K562 (cell line): ENCODE measurements around the gene XRCC5. TPM values are rescaled to one million over a fixed set of nuclear protein-coding genes. Genes with fewer than 3 reads are reported as not detected.

Experiments
- ATAC-seq: fragments of 200-7000 bp; cut with Tn5 transposase; 3 replicates; pipeline ENCODE4 v1.9.1; 2020; ENCODE audit warnings: moderate library complexity
- BruUV-seq: library from RNA; stranded (reverse); fragments of 400-500 nt; replicated peaks from 2 replicates; lab custom pipeline; 2021; lab: Mats Ljungman, UMichigan
- CTCF ChIA-PET: fragments of 300-600 bp; formaldehyde crosslinking; extraction: SDS; loops from one replicate; lab custom pipeline; 2021; ENCODE audit warnings: low intra/inter-chr PET ratio; lab: Yijun Ruan, JAX
- POLR2A ChIA-PET: fragments of 300-600, 350-650 bp; sonication (Branson Sonifier 250); formaldehyde crosslinking; extraction: SDS; loops from one replicate; lab custom pipeline; 2021; ENCODE audit warnings: antibody characterized with exemption, inconsistent platforms; lab: Yijun Ruan, JAX
- DNase-seq, 4 experiments: peaks; one replicate each; pipeline versions ENCODE4 v3.0.0 to v3.0.0-alpha.2; 2011 to 2018; ENCODE audit warnings: low spot score in 3 of 4, mixed read lengths in 3 of 4; ENCODE audit errors: extremely low read depth in 1 of 4
- FAIRE-seq: peaks from 2 replicates; lab custom pipeline; 2011; peaks lifted over from hg19 to GRCh38; lab: Jason Lieb, UNC
- H2AFZ ChIP-seq: 2 replicates; pipeline ENCODE4 v1.6.0; 2011; ENCODE audit warnings: low read depth, low read length, control low read depth, inconsistent platforms
- H3K27ac ChIP-seq: fragments of 200-600 bp; 3 replicates; pipeline ENCODE4 v1.8.0; 2011; ENCODE audit warnings: low read depth, mild to moderate bottlenecking, control low read depth, inconsistent platforms, low read length, moderate library complexity, mixed read lengths; ENCODE audit errors: extremely low read depth
- H3K27me3 ChIP-seq, 2 experiments: fragments of 300-600 bp in 1 of 2; 2 replicates in 1 of 2; 3 replicates in 1 of 2; pipeline versions ENCODE4 v1.6.0 to v1.8.0; 2011; ENCODE audit warnings: inconsistent platforms in 2 of 2, low read length in 2 of 2, mild to moderate bottlenecking in 1 of 2, mixed read lengths in 1 of 2, moderate library complexity in 1 of 2; ENCODE audit not compliant: control insufficient read depth in 2 of 2, insufficient read depth in 2 of 2
- H3K36me3 ChIP-seq: fragments of 300-600 bp; 3 replicates; pipeline ENCODE4 v1.8.0; 2011; ENCODE audit warnings: mild to moderate bottlenecking, low read length, inconsistent platforms; ENCODE audit not compliant: control insufficient read depth, insufficient read depth
- H3K4me1 ChIP-seq, 2 experiments: fragments of 200-600 bp in 1 of 2; replicated peaks in 1 of 2; 2 replicates in 1 of 2; 3 replicates in 1 of 2; pipeline versions ENCODE4 v1.5.1 to v1.8.0; 2011; ENCODE audit warnings: inconsistent platforms in 2 of 2, low read length in 2 of 2, mild to moderate bottlenecking in 1 of 2, mixed read lengths in 1 of 2, moderate library complexity in 1 of 2; ENCODE audit not compliant: control insufficient read depth in 2 of 2, insufficient read depth in 2 of 2
- H3K4me2 ChIP-seq: 2 replicates; pipeline ENCODE4 v1.6.1; 2011; ENCODE audit warnings: low read length, control low read depth, inconsistent platforms, mixed read lengths; ENCODE audit not compliant: insufficient read depth
- H3K4me3 ChIP-seq: fragments of 200-600 bp; sonication (generic), shearing (Covaris generic); 2 replicates; pipeline ENCODE4 v1.5.1; 2016; ENCODE audit warnings: control low read depth, inconsistent platforms
- H3K79me2 ChIP-seq: fragments of 200-600 bp; 3 replicates; pipeline ENCODE4 v1.8.0; 2011; ENCODE audit warnings: low read length, inconsistent platforms; ENCODE audit not compliant: control insufficient read depth, insufficient read depth
- H3K9ac ChIP-seq, 2 experiments: 2 replicates each; pipeline versions ENCODE4 v1.6.0 to v1.6.1; 2011; ENCODE audit warnings: low read depth in 2 of 2, low read length in 2 of 2, control low read depth in 1 of 2, inconsistent platforms in 1 of 2, mild to moderate bottlenecking in 1 of 2, mixed read lengths in 1 of 2; ENCODE audit not compliant: insufficient read depth in 1 of 2
- H3K9me1 ChIP-seq: one replicate; pipeline ENCODE4 v1.6.0; 2011; ENCODE audit warnings: inconsistent platforms, mild to moderate bottlenecking, low read length, moderate library complexity; ENCODE audit not compliant: control insufficient read depth, insufficient read depth
- H3K9me3 ChIP-seq: replicated peaks from 2 replicates; pipeline ENCODE4 v1.5.1; 2011; ENCODE audit warnings: low read depth, low read length, inconsistent platforms; ENCODE audit not compliant: control insufficient read depth, insufficient read depth
- H4K20me1 ChIP-seq: replicated peaks from 2 replicates; pipeline ENCODE4 v1.6.1; 2011; ENCODE audit warnings: low read length, inconsistent platforms, mixed read lengths; ENCODE audit not compliant: control insufficient read depth, insufficient read depth
- EGR1 ChIP-seq: fragments of 450-650 bp; conservative IDR thresholded peaks from 2 replicates; pipeline ENCODE4 v1.6.1; 2017; ENCODE audit warnings: mild to moderate bottlenecking
- HDAC8 ChIP-seq: fragments of 450-650 bp; IDR thresholded peaks from 2 replicates; pipeline ENCODE4 v1.6.1; 2016; ENCODE audit warnings: mild to moderate bottlenecking, missing genetic modification characterization, moderate library complexity, missing compliant biosample characterization
- WGBS: fragments of 100-300 bp; shearing (Covaris generic); methylation state at CpG from one replicate; pipeline ENCODE4 v1.1.6; 2016; ENCODE audit warnings: low coverage, mixed read lengths; ENCODE audit not compliant: insufficient coverage; ENCODE audit errors: missing lambda C conversion rate; 5-methylcytosine and 5-hydroxymethylcytosine counted together
- in situ Hi-C: fragments of 300-500 bp; cut with MboI; formaldehyde crosslinking; loops from 4 replicates; pipeline ENCODE4 v1.15.0; 2018; ENCODE audit warnings: inconsistent platforms, mixed read lengths
- intact Hi-C: fragments of 100-400 bp; cut with micrococcal nuclease; formaldehyde crosslinking; loops from 2 replicates; pipeline ENCODE4 v1.14.2; 2022
- polyA plus RNA-seq, 8 experiments: library from polyadenylated mRNA; depleted of rRNA in 4 of 8; stranded (reverse) in 5 of 8; unstranded in 3 of 8; fragments of >200 nt; fragmentation: Nextera tagmentation in 2 of 8; fragmentation: Illumina TruSeq in 1 of 8; extraction: Ambion mirVana in 2 of 8; extraction: Trizol in 1 of 8; gene quantifications; 2 replicates each; pipeline versions ENCODE4 v1.2.1 to v1.2.3, GENCODE V29; 2011 to 2014; ENCODE audit warnings: inconsistent platforms in 1 of 8, missing spikeins in 1 of 8
- total RNA-seq, 7 experiments: library from RNA; depleted of rRNA in 6 of 7; stranded (reverse); fragments of >200 nt in 6 of 7; fragmentation: Illumina TruSeq in 2 of 7; extraction: Trizol in 2 of 7; gene quantifications; 2 replicates each; pipeline versions ENCODE4 v1.2.1 to v1.2.3, GENCODE V29; 2011 to 2021; ENCODE audit warnings: low replicate concordance in 1 of 7
- TF ChIP-seq, protein P1 (sequence below), 2 experiments: fragments of 150-350 bp in 1 of 2; IDR thresholded peaks; 2 replicates each; pipeline ENCODE4 v1.6.1; 2012 to 2016; ENCODE audit warnings: low read depth in 2 of 2, low read length in 2 of 2, mild to moderate bottlenecking in 1 of 2, moderate library complexity in 1 of 2
- TF ChIP-seq, protein P2 (sequence below): fragments of 450-650 bp; IDR thresholded peaks from 2 replicates; pipeline ENCODE4 v1.6.1; 2018; ENCODE audit not compliant: partially characterized antibody

Gene XRCC5
- total and polyA plus RNA-seq, 9 of the 15 experiments (the other 6 are each of a cell fraction or from before 2014, with no cell fraction given), result 168 to 551 (median 297) TPM

DNA sequence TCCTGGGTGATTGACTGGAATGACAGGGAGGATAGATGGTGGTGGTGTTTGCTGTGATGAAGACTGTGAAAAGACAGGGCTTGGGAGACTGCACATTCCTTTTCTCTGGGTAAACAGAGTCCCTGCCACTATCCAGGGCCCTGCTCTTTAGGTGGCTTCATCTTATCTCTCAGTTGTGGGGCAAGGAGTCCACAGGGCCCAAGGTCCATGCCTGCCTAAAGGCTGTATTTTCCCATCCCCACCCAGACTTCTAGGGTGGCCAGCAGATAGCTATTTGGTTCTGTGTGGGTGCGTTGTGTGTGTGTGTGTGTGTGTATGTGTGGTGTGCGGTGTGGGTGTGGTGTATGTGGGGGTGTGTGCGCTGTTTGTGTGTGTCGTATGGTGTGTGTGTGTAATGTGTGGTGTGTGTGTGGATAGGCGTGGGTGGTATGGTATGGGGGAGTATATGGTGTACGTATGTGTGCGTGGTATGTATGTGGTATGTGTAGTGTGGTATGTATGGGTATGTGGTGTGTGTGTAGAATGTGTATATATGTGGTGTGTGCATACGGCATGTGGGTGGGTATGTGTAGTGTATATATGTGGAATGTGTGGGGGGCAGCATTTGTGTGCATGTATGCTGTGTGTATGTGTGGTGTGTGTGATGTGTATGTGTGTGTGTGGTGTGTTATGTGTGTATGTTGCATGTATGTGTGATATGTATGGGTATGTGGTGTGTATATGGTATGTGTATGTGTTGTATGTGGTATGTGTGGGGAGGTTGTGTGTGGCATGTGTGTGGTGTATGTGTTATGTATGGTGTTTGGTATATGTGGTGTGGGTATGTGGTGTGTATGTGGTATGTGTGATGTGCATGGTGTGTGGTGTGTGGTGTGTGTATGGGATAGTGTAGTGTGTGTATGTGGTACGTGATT is 10.5 kb upstream of the XRCC5 start:
- POLR2A ChIA-PET, result no interaction called here
- in situ Hi-C loops, result no loop called here

More for the DNA sequence above, 10.5 kb upstream of the XRCC5 start:
- Histone ChIP-seq H3K9me3 (no peaks in the 10 kb centered on the region), H3K9me1 (no peaks in the 10 kb centered on the region), H3K4me2 (no peak overlapping the region), H3K79me2 (no peaks in the 10 kb centered on the region), H3K4me3 (no peak overlapping the region), H3K27me3 (no peaks in the 10 kb centered on the region), H2AFZ (no peak overlapping the region), H3K36me3 (no peaks in the 10 kb centered on the region), H3K27ac (no peak overlapping the region; the same call in 2 of the 3 replicates), H4K20me1 (no peaks in the 10 kb centered on the region), H3K4me1 (no peaks in the 10 kb centered on the region), H3K9ac (no peak overlapping the region)
- intact Hi-C loops, result no loop called here
- no peak for DNase-seq
- TF ChIP-seq HDAC8, result no peak
- TF ChIP-seq, protein P1, sequence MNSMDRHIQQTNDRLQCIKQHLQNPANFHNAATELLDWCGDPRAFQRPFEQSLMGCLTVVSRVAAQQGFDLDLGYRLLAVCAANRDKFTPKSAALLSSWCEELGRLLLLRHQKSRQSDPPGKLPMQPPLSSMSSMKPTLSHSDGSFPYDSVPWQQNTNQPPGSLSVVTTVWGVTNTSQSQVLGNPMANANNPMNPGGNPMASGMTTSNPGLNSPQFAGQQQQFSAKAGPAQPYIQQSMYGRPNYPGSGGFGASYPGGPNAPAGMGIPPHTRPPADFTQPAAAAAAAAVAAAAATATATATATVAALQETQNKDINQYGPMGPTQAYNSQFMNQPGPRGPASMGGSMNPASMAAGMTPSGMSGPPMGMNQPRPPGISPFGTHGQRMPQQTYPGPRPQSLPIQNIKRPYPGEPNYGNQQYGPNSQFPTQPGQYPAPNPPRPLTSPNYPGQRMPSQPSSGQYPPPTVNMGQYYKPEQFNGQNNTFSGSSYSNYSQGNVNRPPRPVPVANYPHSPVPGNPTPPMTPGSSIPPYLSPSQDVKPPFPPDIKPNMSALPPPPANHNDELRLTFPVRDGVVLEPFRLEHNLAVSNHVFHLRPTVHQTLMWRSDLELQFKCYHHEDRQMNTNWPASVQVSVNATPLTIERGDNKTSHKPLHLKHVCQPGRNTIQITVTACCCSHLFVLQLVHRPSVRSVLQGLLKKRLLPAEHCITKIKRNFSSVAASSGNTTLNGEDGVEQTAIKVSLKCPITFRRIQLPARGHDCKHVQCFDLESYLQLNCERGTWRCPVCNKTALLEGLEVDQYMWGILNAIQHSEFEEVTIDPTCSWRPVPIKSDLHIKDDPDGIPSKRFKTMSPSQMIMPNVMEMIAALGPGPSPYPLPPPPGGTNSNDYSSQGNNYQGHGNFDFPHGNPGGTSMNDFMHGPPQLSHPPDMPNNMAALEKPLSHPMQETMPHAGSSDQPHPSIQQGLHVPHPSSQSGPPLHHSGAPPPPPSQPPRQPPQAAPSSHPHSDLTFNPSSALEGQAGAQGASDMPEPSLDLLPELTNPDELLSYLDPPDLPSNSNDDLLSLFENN (IDR thresholded peaks at IDR 0.05; ENCODE audit: low read depth in 2 of 2, low read length in 2 of 2), result no peak
- TF ChIP-seq, protein P2, sequence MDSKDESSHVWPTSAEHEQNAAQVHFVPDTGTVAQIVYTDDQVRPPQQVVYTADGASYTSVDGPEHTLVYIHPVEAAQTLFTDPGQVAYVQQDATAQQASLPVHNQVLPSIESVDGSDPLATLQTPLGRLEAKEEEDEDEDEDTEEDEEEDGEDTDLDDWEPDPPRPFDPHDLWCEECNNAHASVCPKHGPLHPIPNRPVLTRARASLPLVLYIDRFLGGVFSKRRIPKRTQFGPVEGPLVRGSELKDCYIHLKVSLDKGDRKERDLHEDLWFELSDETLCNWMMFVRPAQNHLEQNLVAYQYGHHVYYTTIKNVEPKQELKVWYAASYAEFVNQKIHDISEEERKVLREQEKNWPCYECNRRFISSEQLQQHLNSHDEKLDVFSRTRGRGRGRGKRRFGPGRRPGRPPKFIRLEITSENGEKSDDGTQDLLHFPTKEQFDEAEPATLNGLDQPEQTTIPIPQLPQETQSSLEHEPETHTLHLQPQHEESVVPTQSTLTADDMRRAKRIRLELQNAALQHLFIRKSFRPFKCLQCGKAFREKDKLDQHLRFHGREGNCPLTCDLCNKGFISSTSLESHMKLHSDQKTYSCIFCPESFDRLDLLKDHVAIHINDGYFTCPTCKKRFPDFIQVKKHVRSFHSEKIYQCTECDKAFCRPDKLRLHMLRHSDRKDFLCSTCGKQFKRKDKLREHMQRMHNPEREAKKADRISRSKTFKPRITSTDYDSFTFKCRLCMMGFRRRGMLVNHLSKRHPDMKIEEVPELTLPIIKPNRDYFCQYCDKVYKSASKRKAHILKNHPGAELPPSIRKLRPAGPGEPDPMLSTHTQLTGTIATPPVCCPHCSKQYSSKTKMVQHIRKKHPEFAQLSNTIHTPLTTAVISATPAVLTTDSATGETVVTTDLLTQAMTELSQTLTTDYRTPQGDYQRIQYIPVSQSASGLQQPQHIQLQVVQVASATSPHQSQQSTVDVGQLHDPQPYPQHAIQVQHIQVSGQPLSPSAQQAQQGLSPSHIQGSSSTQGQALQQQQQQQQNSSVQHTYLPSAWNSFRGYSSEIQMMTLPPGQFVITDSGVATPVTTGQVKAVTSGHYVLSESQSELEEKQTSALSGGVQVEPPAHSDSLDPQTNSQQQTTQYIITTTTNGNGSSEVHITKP, result no peak
- peak; percentile 43 for TF ChIP-seq EGR1
- FAIRE-seq, result no peak
- WGBS, result 63% methylated on average over 2 of the region's 9 CpGs
- no peak for ATAC-seq
- CTCF ChIA-PET, result no interaction called here
- BruUV-seq, result no TSS peak
